Neural cell (in vitro differentiated cells): Measurements from ENCODE around the gene PREX1. TPM values are rescaled to one million over a fixed set of nuclear protein-coding genes. Genes with fewer than 3 reads are reported as not detected.

Source experiments
- H2AFZ ChIP-seq: fragments of 200-600, 300-800 bp; sonication (generic), shearing (Covaris generic); 2 replicates; pipeline ENCODE4 v1.6.0; 2014; ENCODE audit warnings: low read depth, mild to moderate bottlenecking, antibody characterized with exemption, low read length, moderate library complexity
- H3F3A ChIP-seq: fragments of 200-600 bp; shearing (Covaris generic); 2 replicates; pipeline ENCODE4 v1.6.1; 2016; ENCODE audit warnings: mild to moderate bottlenecking, moderate library complexity, mixed read lengths, antibody characterized with exemption, low read length; ENCODE audit not compliant: insufficient read depth, poor library complexity, severe bottlenecking
- H3K27ac ChIP-seq: fragments of 200-600, 300-800 bp; sonication (generic), shearing (Covaris generic); 2 replicates; pipeline ENCODE4 v1.5.1; 2014; ENCODE audit warnings: mild to moderate bottlenecking, low read length, moderate library complexity
- H3K27me3 ChIP-seq: fragments of 300-800, 200-600 bp; sonication (generic), shearing (Covaris generic); 2 replicates; pipeline ENCODE4 v1.6.0; 2014; ENCODE audit warnings: mild to moderate bottlenecking, low read depth, low read length, moderate library complexity; ENCODE audit not compliant: insufficient read depth
- H3K36me3 ChIP-seq: fragments of 300-800, 200-600 bp; sonication (generic), shearing (Covaris generic); 2 replicates; pipeline ENCODE4 v1.5.1; 2014; ENCODE audit warnings: mild to moderate bottlenecking, antibody characterized with exemption, low read length, moderate library complexity; ENCODE audit not compliant: insufficient read depth
- H3K4me2 ChIP-seq: fragments of 300-800, 200-600 bp; sonication (generic), shearing (Covaris generic); 2 replicates; pipeline ENCODE4 v1.6.0; 2014; ENCODE audit warnings: mild to moderate bottlenecking, low read length
- H3K4me3 ChIP-seq: fragments of 300-800, 200-600 bp; sonication (generic), shearing (Covaris generic); 2 replicates; pipeline ENCODE4 v1.5.1; 2014; ENCODE audit warnings: mild to moderate bottlenecking, low read length, moderate library complexity
- H3K79me2 ChIP-seq: fragments of 200-600 bp; shearing (Covaris generic); replicated peaks from 2 replicates; pipeline ENCODE4 v1.6.0; 2014; ENCODE audit warnings: mild to moderate bottlenecking, low read length, moderate library complexity; ENCODE audit not compliant: insufficient read depth
- H3K9ac ChIP-seq: fragments of 300-800, 200-600 bp; sonication (generic), shearing (Covaris generic); 2 replicates; pipeline ENCODE4 v1.6.1; 2016; ENCODE audit warnings: mild to moderate bottlenecking, low read length, mixed read lengths
- H3K9me2 ChIP-seq: fragments of 200-600 bp; shearing (Covaris generic); 2 replicates; pipeline ENCODE4 v1.6.1; 2016; ENCODE audit warnings: mild to moderate bottlenecking, low read length, mixed read lengths; ENCODE audit not compliant: insufficient read depth
- H3K9me3 ChIP-seq: fragments of 200-600, 300-800 bp; sonication (generic), shearing (Covaris generic); 2 replicates; pipeline ENCODE4 v1.6.1; 2016; ENCODE audit warnings: mild to moderate bottlenecking, mixed run types, low read length, moderate library complexity, mixed read lengths
- H4K20me1 ChIP-seq: fragments of 200-600 bp; shearing (Covaris generic); 2 replicates; pipeline ENCODE4 v1.6.1; 2016; ENCODE audit warnings: mild to moderate bottlenecking, mixed run types; ENCODE audit not compliant: insufficient read depth
- EP300 ChIP-seq: fragments of 450-650 bp; conservative IDR thresholded peaks from 2 replicates; pipeline ENCODE4 v1.6.1; 2014; ENCODE audit warnings: antibody characterized with exemption, mild to moderate bottlenecking, moderate library complexity; ENCODE audit not compliant: poor library complexity, severe bottlenecking
- EZH2 ChIP-seq: fragments of 200-600, 300-800 bp; shearing (Covaris generic), sonication (generic); IDR thresholded peaks from 2 replicates; pipeline ENCODE4 v1.6.1; 2014; ENCODE audit warnings: antibody characterized with exemption, low read length, borderline replicate concordance, mild to moderate bottlenecking; ENCODE audit not compliant: insufficient read depth, poor library complexity, severe bottlenecking
- POLR2AphosphoS5 ChIP-seq: IDR thresholded peaks from 2 replicates; pipeline ENCODE4 v1.6.1; 2012
- RAD21 ChIP-seq: fragments of 450-650 bp; conservative IDR thresholded peaks from 2 replicates; pipeline ENCODE4 v1.6.1; 2014; ENCODE audit warnings: antibody characterized with exemption, mild to moderate bottlenecking, moderate library complexity
- SMC3 ChIP-seq: fragments of 450-650 bp; conservative IDR thresholded peaks from 2 replicates; pipeline ENCODE4 v1.6.1; 2014; ENCODE audit warnings: antibody characterized with exemption, mild to moderate bottlenecking, moderate library complexity; ENCODE audit not compliant: poor library complexity
- TAF1 ChIP-seq: IDR thresholded peaks from 2 replicates; pipeline ENCODE4 v1.6.1; 2012; ENCODE audit warnings: low read depth
- polyA plus RNA-seq: library from polyadenylated mRNA; depleted of rRNA; stranded (reverse); fragments of >200 nt; gene quantifications from 2 replicates; pipeline ENCODE4 v1.2.3, GENCODE V29; 2014
- TF ChIP-seq, protein P1 (sequence below): fragments of 450-650 bp; IDR thresholded peaks from 2 replicates; pipeline ENCODE4 v1.5.1; 2014; ENCODE audit warnings: antibody characterized with exemption, mild to moderate bottlenecking, moderate library complexity; ENCODE audit not compliant: poor library complexity, severe bottlenecking
- TF ChIP-seq, protein P2 (sequence below): IDR thresholded peaks from 2 replicates; pipeline ENCODE4 v1.6.1; 2012; ENCODE audit warnings: borderline replicate concordance

The PREX1 gene
- polyA plus RNA-seq, 1 donor from 2014 or later: 0.06 TPM

DNA sequence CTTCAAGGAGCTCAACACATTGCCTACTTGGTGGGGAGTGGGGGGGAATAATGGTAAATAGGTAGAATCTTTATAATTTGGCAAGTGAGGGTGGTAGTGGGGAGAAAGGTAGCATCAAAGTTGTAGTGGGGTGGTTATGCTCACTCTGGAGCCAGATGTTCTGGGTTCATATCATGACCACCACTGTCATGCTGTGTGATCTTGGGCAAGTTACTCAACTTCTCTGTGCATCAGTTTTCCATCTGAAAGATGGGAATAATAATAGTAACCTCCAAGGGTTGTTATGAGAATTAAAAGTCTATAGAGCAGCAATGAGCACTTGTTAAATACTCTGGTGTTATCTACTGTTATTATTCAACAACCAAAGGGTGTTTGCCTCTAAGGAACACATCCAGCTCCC, 22.0 kb upstream of the PREX1 start:
- no peaks in the 10 kb centered on the region for H4K20me1 ChIP-seq
- H3K36me3 ChIP-seq: no peaks in the 10 kb centered on the region
- TF ChIP-seq EP300: no peak
- TF ChIP-seq, protein P1, sequence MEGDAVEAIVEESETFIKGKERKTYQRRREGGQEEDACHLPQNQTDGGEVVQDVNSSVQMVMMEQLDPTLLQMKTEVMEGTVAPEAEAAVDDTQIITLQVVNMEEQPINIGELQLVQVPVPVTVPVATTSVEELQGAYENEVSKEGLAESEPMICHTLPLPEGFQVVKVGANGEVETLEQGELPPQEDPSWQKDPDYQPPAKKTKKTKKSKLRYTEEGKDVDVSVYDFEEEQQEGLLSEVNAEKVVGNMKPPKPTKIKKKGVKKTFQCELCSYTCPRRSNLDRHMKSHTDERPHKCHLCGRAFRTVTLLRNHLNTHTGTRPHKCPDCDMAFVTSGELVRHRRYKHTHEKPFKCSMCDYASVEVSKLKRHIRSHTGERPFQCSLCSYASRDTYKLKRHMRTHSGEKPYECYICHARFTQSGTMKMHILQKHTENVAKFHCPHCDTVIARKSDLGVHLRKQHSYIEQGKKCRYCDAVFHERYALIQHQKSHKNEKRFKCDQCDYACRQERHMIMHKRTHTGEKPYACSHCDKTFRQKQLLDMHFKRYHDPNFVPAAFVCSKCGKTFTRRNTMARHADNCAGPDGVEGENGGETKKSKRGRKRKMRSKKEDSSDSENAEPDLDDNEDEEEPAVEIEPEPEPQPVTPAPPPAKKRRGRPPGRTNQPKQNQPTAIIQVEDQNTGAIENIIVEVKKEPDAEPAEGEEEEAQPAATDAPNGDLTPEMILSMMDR: no peak
- no peak for TF ChIP-seq RAD21
- no peak for TF ChIP-seq TAF1
- TF ChIP-seq, protein P2, sequence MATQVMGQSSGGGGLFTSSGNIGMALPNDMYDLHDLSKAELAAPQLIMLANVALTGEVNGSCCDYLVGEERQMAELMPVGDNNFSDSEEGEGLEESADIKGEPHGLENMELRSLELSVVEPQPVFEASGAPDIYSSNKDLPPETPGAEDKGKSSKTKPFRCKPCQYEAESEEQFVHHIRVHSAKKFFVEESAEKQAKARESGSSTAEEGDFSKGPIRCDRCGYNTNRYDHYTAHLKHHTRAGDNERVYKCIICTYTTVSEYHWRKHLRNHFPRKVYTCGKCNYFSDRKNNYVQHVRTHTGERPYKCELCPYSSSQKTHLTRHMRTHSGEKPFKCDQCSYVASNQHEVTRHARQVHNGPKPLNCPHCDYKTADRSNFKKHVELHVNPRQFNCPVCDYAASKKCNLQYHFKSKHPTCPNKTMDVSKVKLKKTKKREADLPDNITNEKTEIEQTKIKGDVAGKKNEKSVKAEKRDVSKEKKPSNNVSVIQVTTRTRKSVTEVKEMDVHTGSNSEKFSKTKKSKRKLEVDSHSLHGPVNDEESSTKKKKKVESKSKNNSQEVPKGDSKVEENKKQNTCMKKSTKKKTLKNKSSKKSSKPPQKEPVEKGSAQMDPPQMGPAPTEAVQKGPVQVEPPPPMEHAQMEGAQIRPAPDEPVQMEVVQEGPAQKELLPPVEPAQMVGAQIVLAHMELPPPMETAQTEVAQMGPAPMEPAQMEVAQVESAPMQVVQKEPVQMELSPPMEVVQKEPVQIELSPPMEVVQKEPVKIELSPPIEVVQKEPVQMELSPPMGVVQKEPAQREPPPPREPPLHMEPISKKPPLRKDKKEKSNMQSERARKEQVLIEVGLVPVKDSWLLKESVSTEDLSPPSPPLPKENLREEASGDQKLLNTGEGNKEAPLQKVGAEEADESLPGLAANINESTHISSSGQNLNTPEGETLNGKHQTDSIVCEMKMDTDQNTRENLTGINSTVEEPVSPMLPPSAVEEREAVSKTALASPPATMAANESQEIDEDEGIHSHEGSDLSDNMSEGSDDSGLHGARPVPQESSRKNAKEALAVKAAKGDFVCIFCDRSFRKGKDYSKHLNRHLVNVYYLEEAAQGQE: no peak
- no peak overlapping the region for H3K4me2 ChIP-seq
- no peak overlapping the region for H3K9ac ChIP-seq
- no peak overlapping the region for H2AFZ ChIP-seq
- no peaks in the 10 kb centered on the region for H3K79me2 ChIP-seq
- H3K9me2 ChIP-seq: no peaks in the 10 kb centered on the region
- no peak overlapping the region for H3K4me3 ChIP-seq
- no peaks in the 10 kb centered on the region for H3K27me3 ChIP-seq
- no peaks in the 10 kb centered on the region for H3F3A ChIP-seq
- no peaks in the 10 kb centered on the region for H3K9me3 ChIP-seq
- no peak overlapping the region for H3K27ac ChIP-seq

DNA sequence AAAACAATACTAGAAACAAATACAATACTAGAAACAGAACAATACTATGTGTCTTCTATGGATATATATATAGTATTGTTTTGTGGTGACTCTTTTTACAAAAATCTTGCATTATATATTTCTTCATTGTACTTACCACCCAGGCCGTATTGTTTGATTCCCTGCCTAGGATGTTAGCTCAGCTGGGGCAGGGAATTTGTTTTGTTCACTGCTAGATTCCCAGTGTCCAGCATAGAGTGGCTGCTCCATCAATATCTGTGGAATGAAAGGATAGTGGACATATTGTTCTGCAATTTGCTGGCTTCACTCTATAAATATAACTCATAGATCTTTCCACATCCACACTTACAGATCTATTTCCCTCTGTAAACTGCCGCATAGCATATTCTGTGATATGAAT, 21.5 kb upstream of the PREX1 start:
- Histone ChIP-seq H3K4me3 (no peak overlapping the region), H3K9ac (no peak overlapping the region), H3K9me2 (no peaks in the 10 kb centered on the region), H2AFZ (no peak overlapping the region), H3F3A (no peaks in the 10 kb centered on the region), H3K36me3 (no peaks in the 10 kb centered on the region), H3K9me3 (no peaks in the 10 kb centered on the region), H4K20me1 (no peaks in the 10 kb centered on the region), H3K27me3 (no peaks in the 10 kb centered on the region), H3K4me2 (no peak overlapping the region), H3K27ac (no peak overlapping the region), H3K79me2 (no peaks in the 10 kb centered on the region)
- TF ChIP-seq, protein P1: no peak
- TF ChIP-seq POLR2AphosphoS5 (no peak), EZH2 (no peak), TAF1 (no peak), SMC3 (no peak)
- TF ChIP-seq, protein P2: no peak
